Cerebellar cortex (tissue), 1 donor: ENCODE data around the gene TESK2.
"Not testable (repeated sequence)": the region's sequence is repeated elsewhere in the genome, so short reads cannot be mapped to it uniquely, and the experiment has no call there.

Source experiments
- DNase-seq: peaks from one replicate; pipeline ENCODE4 v3.0.0-alpha.2; 2015; ENCODE audit warnings: low spot score

TESK2 gene

GRCh38 chr1:45510036-45510971 lies 19.3 kb upstream of the TESK2 start:
- DNase-seq: no peak

- peak; percentile 58 for DNase-seq
Measured at GRCh38 chr1:45508295-45509151, 17.6 kb upstream of the TESK2 start.

GRCh38 chr1:45507893-45508292 lies 16.9 kb upstream of the TESK2 start:
- no peak for DNase-seq

- no peak for DNase-seq
Measured at GRCh38 chr1:45507195-45507594, 16.2 kb upstream of the TESK2 start.

- no peak for DNase-seq
Measured at GRCh38 chr1:45503462-45504360, 12.7 kb upstream of the TESK2 start.

- DNase-seq: no peak
Measured at GRCh38 chr1:45501505-45501859, 10.5 kb upstream of the TESK2 start.

- no peak for DNase-seq
Measured at GRCh38 chr1:45499415-45499769, 8.4 kb upstream of the TESK2 start.

GRCh38 chr1:45498279-45498678 lies 7.3 kb upstream of the TESK2 start:
- no peak for DNase-seq

GRCh38 chr1:45493116-45493697 lies 2.2 kb upstream of the TESK2 start:
- peak; percentile 77 for DNase-seq

GRCh38 chr1:45492691-45493090 lies 1.7 kb upstream of the TESK2 start:
- DNase-seq: no peak

- no peak for DNase-seq
Measured at GRCh38 chr1:45491487-45492260, 711 bp upstream of the TESK2 start.

- DNase-seq: peak; percentile 44
Measured at GRCh38 chr1:45490121-45490625, 790 bp downstream of the TESK2 start.

- not testable (repeated sequence) for DNase-seq
Measured at GRCh38 chr1:45489379-45489778, 1.6 kb downstream of the TESK2 start.

- DNase-seq: no peak
Measured at GRCh38 chr1:45488666-45489377, 2.1 kb downstream of the TESK2 start.

GRCh38 chr1:45485949-45486348 lies 5.0 kb downstream of the TESK2 start:
- DNase-seq: no peak

GRCh38 chr1:45479039-45479748 lies 11.8 kb downstream of the TESK2 start:
- no peak for DNase-seq

GRCh38 chr1:45478121-45478814 lies 12.7 kb downstream of the TESK2 start:
- no peak for DNase-seq

- DNase-seq: no peak
Measured at GRCh38 chr1:45477646-45478045, 13.3 kb downstream of the TESK2 start.

GRCh38 chr1:45474194-45474593 lies 16.8 kb downstream of the TESK2 start:
- not testable (repeated sequence) for DNase-seq
